Ovary (tissue), 3 donors: Measurements from ENCODE around the gene ZNF460.

Source experiments
- POLR2A ChIP-seq: fragments of 450-650 bp; IDR thresholded peaks from one replicate; pipeline ENCODE4 v1.6.1; 2017; ENCODE audit warnings: antibody characterized with exemption, mild to moderate bottlenecking, moderate library complexity
- TF ChIP-seq, protein P1 (sequence below), 3 donors: fragments of 450-650 bp in 2 of 3; fragments of 200-600 bp in 1 of 3; IDR thresholded peaks; one replicate each; pipeline versions ENCODE4 v1.5.1 to v1.8.0; 2016 to 2022; ENCODE audit warnings: antibody characterized with exemption in 3 of 3, mild to moderate bottlenecking in 1 of 3
- donor health status: DM: no; HTN: no; CAD: no.

DNA sequence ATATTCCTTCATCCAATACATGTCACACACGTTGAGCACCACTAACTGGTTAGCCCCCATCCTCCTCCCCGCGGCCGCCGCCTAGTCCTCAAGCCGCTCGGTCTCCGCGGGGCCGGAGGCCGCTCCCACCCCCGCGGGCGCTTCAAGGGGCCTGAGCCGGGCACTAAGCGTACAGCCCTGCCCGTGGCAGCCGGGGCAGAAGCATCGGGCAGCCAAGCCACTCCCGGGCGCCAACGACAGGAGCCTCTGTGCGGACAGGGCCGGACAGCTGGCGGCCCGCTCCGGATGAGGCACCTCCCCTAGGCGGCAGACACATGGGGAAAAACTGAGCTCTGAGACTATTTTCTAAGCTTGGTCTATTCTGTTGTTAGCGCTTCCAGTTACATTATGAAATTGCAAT, 37.2 kb downstream of the ZNF460 start:
- TF ChIP-seq, protein P1, sequence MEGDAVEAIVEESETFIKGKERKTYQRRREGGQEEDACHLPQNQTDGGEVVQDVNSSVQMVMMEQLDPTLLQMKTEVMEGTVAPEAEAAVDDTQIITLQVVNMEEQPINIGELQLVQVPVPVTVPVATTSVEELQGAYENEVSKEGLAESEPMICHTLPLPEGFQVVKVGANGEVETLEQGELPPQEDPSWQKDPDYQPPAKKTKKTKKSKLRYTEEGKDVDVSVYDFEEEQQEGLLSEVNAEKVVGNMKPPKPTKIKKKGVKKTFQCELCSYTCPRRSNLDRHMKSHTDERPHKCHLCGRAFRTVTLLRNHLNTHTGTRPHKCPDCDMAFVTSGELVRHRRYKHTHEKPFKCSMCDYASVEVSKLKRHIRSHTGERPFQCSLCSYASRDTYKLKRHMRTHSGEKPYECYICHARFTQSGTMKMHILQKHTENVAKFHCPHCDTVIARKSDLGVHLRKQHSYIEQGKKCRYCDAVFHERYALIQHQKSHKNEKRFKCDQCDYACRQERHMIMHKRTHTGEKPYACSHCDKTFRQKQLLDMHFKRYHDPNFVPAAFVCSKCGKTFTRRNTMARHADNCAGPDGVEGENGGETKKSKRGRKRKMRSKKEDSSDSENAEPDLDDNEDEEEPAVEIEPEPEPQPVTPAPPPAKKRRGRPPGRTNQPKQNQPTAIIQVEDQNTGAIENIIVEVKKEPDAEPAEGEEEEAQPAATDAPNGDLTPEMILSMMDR (IDR thresholded peaks at IDR 0.05): no peak
- no peak for TF ChIP-seq POLR2A
